Mesendoderm (in vitro differentiated cells): ENCODE data around the gene GALNTL6.
A peak's percentile ranks its signal among the peaks of the same experiment; 100 is the strongest.

Source experiments
- DNase-seq: peaks from one replicate; pipeline ENCODE4 v3.0.0; 2013
- H2AK5ac ChIP-seq: 2 replicates; pipeline ENCODE4 v1.6.1; 2013; ENCODE audit warnings: low read length, inconsistent platforms
- H2BK120ac ChIP-seq: 2 replicates; pipeline ENCODE4 v1.6.1; 2013; ENCODE audit warnings: low read depth, mild to moderate bottlenecking, low read length, moderate library complexity, mixed read lengths
- H2BK15ac ChIP-seq: replicated peaks from 2 replicates; pipeline ENCODE4 v1.6.1; 2013; ENCODE audit warnings: low read depth, mild to moderate bottlenecking, moderate library complexity
- H2BK5ac ChIP-seq: 2 replicates; pipeline ENCODE4 v1.6.1; 2013; ENCODE audit warnings: low read length, inconsistent platforms
- H3K18ac ChIP-seq: 2 replicates; pipeline ENCODE4 v1.6.1; 2013; ENCODE audit warnings: mild to moderate bottlenecking, low read length, mixed read lengths
- H3K23ac ChIP-seq: one replicate; pipeline ENCODE4 v1.6.1; 2013; ENCODE audit warnings: low read length
- H3K27ac ChIP-seq: 2 replicates; pipeline ENCODE4 v1.5.1; 2013; ENCODE audit warnings: low read depth, mild to moderate bottlenecking, inconsistent platforms, low read length, moderate library complexity
- H3K27me3 ChIP-seq: 2 replicates; pipeline ENCODE4 v1.6.1; 2013; ENCODE audit warnings: low read length, control low read depth, mild to moderate bottlenecking, inconsistent platforms; ENCODE audit not compliant: insufficient read depth, poor library complexity
- H3K36me3 ChIP-seq: 2 replicates; pipeline ENCODE4 v1.6.1; 2013; ENCODE audit warnings: low read length, inconsistent platforms; ENCODE audit not compliant: control insufficient read depth, insufficient read depth
- H3K4ac ChIP-seq: one replicate; pipeline ENCODE4 v1.6.1; 2013; ENCODE audit warnings: low read depth, mild to moderate bottlenecking, low read length, moderate library complexity
- H3K4me1 ChIP-seq: 2 replicates; pipeline ENCODE4 v1.6.1; 2013; ENCODE audit warnings: low read depth, low read length, inconsistent platforms; ENCODE audit not compliant: control insufficient read depth
- H3K4me2 ChIP-seq: 2 replicates; pipeline ENCODE4 v1.6.1; 2013; ENCODE audit warnings: low read length
- H3K4me3 ChIP-seq: 2 replicates; pipeline ENCODE4 v1.5.1; 2013; ENCODE audit warnings: mild to moderate bottlenecking, low read length
- H3K56ac ChIP-seq: one replicate; pipeline ENCODE4 v1.6.1; 2013; ENCODE audit warnings: low read length
- H3K79me1 ChIP-seq: 2 replicates; pipeline ENCODE4 v1.6.1; 2013; ENCODE audit warnings: low read length, inconsistent platforms
- H3K79me2 ChIP-seq: 2 replicates; pipeline ENCODE4 v1.6.1; 2013; ENCODE audit warnings: mild to moderate bottlenecking, low read length; ENCODE audit not compliant: control insufficient read depth, insufficient read depth
- H3K9ac ChIP-seq: 2 replicates; pipeline ENCODE4 v1.6.1; 2013; ENCODE audit warnings: low read length, inconsistent platforms
- H4K5ac ChIP-seq: one replicate; pipeline ENCODE4 v1.6.1; 2013; ENCODE audit warnings: low read length
- H4K8ac ChIP-seq: one replicate; pipeline ENCODE4 v1.6.1; 2013; ENCODE audit warnings: low read depth, mild to moderate bottlenecking, control low read depth, low read length, moderate library complexity
- WGBS: extraction: QIAGEN DNeasy Blood & Tissue Kit; methylation state at CpG from one replicate; pipeline ENCODE4 v1.1.7; 2013; ENCODE audit warnings: low lambda C conversion rate, missing lambda C conversion rate; ENCODE audit not compliant: insufficient coverage; ENCODE audit errors: extremely low coverage; 5-methylcytosine and 5-hydroxymethylcytosine counted together

GALNTL6 gene

GRCh38 chr4:173057901-173058300 lies 1244.7 kb downstream of the GALNTL6 start:
- WGBS: no CpG with 5 or more reads among the region's 1 CpG
- Histone ChIP-seq H2BK120ac (no peak overlapping the region), H3K27me3 (no peaks in the 10 kb centered on the region), H3K4ac (no peak overlapping the region), H3K4me3 (no peak overlapping the region), H3K23ac (no peak overlapping the region), H3K9ac (no peak overlapping the region), H3K79me1 (no peaks in the 10 kb centered on the region), H3K56ac (no peak overlapping the region), H3K18ac (no peak overlapping the region), H3K27ac (no peak overlapping the region), H3K4me2 (no peak overlapping the region), H3K36me3 (no peaks in the 10 kb centered on the region), H3K4me1 (no peaks in the 10 kb centered on the region), H3K79me2 (no peaks in the 10 kb centered on the region), H2BK15ac (no peak overlapping the region), H4K5ac (no peak overlapping the region), H4K8ac (no peak overlapping the region), H2BK5ac (no peak overlapping the region), H2AK5ac (no peak overlapping the region)
- peak; percentile 18 for DNase-seq

- no peak overlapping the region for H3K4me2 ChIP-seq
- no peak overlapping the region for H4K8ac ChIP-seq
- WGBS: no CpG with 5 or more reads among the region's 4 CpGs
- no peak overlapping the region for H2AK5ac ChIP-seq
- no peak for DNase-seq
- H3K56ac ChIP-seq: no peak overlapping the region
- H3K4ac ChIP-seq: no peak overlapping the region
- H3K4me1 ChIP-seq: no peaks in the 10 kb centered on the region
- no peaks in the 10 kb centered on the region for H3K36me3 ChIP-seq
- H4K5ac ChIP-seq: no peak overlapping the region
- H3K23ac ChIP-seq: no peak overlapping the region
- no peaks in the 10 kb centered on the region for H3K27me3 ChIP-seq
- H3K79me1 ChIP-seq: no peaks in the 10 kb centered on the region
- H2BK120ac ChIP-seq: no peak overlapping the region
- no peak overlapping the region for H3K9ac ChIP-seq
- no peak overlapping the region for H2BK15ac ChIP-seq
- H2BK5ac ChIP-seq: no peak overlapping the region
- H3K4me3 ChIP-seq: no peak overlapping the region
- H3K79me2 ChIP-seq: no peaks in the 10 kb centered on the region
- no peak overlapping the region for H3K27ac ChIP-seq
- no peak overlapping the region for H3K18ac ChIP-seq
Observed at GRCh38 chr4:173061160-173061559, 1248.0 kb downstream of the GALNTL6 start.

- no peaks in the 10 kb centered on the region for H3K79me2 ChIP-seq
- H3K27me3 ChIP-seq: no peaks in the 10 kb centered on the region
- H3K9ac ChIP-seq: no peak overlapping the region
- no peak overlapping the region for H3K56ac ChIP-seq
- peaks cover 2% of the 10 kb centered on the region for H3K4me1 ChIP-seq
- no peak overlapping the region for H3K4ac ChIP-seq
- H3K4me2 ChIP-seq: no peak overlapping the region
- no peak for DNase-seq
- WGBS: no CpG with 5 or more reads among the region's 1 CpG
- H2BK5ac ChIP-seq: no peak overlapping the region
- no peak overlapping the region for H2AK5ac ChIP-seq
- H2BK15ac ChIP-seq: no peak overlapping the region
- no peak overlapping the region for H3K4me3 ChIP-seq
- H2BK120ac ChIP-seq: no peak overlapping the region
- H4K8ac ChIP-seq: no peak overlapping the region
- peak overlapping the region; percentile 58 for H3K27ac ChIP-seq
- H3K18ac ChIP-seq: no peak overlapping the region
- no peaks in the 10 kb centered on the region for H3K79me1 ChIP-seq
- no peaks in the 10 kb centered on the region for H3K36me3 ChIP-seq
- no peak overlapping the region for H4K5ac ChIP-seq
- no peak overlapping the region for H3K23ac ChIP-seq
Observed at GRCh38 chr4:173073939-173074500, 1260.8 kb downstream of the GALNTL6 start.

GRCh38 chr4:173074501-173074946 lies 1261.3 kb downstream of the GALNTL6 start:
- no peaks in the 10 kb centered on the region for H3K79me1 ChIP-seq
- peaks cover 2% of the 10 kb centered on the region for H3K4me1 ChIP-seq
- H3K4me3 ChIP-seq: no peak overlapping the region
- no peak overlapping the region for H3K27ac ChIP-seq
- no peak overlapping the region for H4K5ac ChIP-seq
- no peak overlapping the region for H2AK5ac ChIP-seq
- H3K4me2 ChIP-seq: no peak overlapping the region
- no peak overlapping the region for H2BK5ac ChIP-seq
- H4K8ac ChIP-seq: no peak overlapping the region
- H2BK120ac ChIP-seq: no peak overlapping the region
- H3K79me2 ChIP-seq: no peaks in the 10 kb centered on the region
- peak; percentile 95 for DNase-seq
- H3K36me3 ChIP-seq: no peaks in the 10 kb centered on the region
- no peaks in the 10 kb centered on the region for H3K27me3 ChIP-seq
- no peak overlapping the region for H3K4ac ChIP-seq
- H3K56ac ChIP-seq: peak overlapping the region; percentile 52
- no peak overlapping the region for H2BK15ac ChIP-seq
- no peak overlapping the region for H3K23ac ChIP-seq
- no peak overlapping the region for H3K18ac ChIP-seq
- no peak overlapping the region for H3K9ac ChIP-seq
- WGBS: no CpG with 5 or more reads among the region's 3 CpGs

- Histone ChIP-seq H3K4me3 (no peak overlapping the region), H4K5ac (no peak overlapping the region), H3K23ac (no peak overlapping the region), H4K8ac (no peak overlapping the region), H3K27ac (no peak overlapping the region), H3K4me2 (no peak overlapping the region), H3K9ac (no peak overlapping the region), H2BK15ac (no peak overlapping the region), H3K36me3 (no peaks in the 10 kb centered on the region), H3K27me3 (no peaks in the 10 kb centered on the region), H3K79me1 (no peaks in the 10 kb centered on the region), H3K56ac (no peak overlapping the region), H2BK5ac (no peak overlapping the region), H2BK120ac (no peak overlapping the region), H3K4me1 (peaks cover 2% of the 10 kb centered on the region), H3K18ac (no peak overlapping the region), H2AK5ac (no peak overlapping the region), H3K79me2 (no peaks in the 10 kb centered on the region), H3K4ac (no peak overlapping the region)
- no peak for DNase-seq
- WGBS: no CpG with 5 or more reads among the region's 3 CpGs
Observed at GRCh38 chr4:173076903-173077634, 1263.9 kb downstream of the GALNTL6 start.

- H3K18ac ChIP-seq: no peak overlapping the region
- H3K4me3 ChIP-seq: no peak overlapping the region
- no peak for DNase-seq
Observed at GRCh38 chr4:173088144-173088543, 1274.9 kb downstream of the GALNTL6 start.

More at GRCh38 chr4:173088144-173088543, 1274.9 kb downstream of the GALNTL6 start:
- no peaks in the 10 kb centered on the region for H3K79me1 ChIP-seq
- H3K4me1 ChIP-seq: peaks cover 8% of the 10 kb centered on the region
- H2BK120ac ChIP-seq: no peak overlapping the region
- H2BK15ac ChIP-seq: no peak overlapping the region
- H3K4me2 ChIP-seq: no peak overlapping the region
- H3K9ac ChIP-seq: no peak overlapping the region
- no peak overlapping the region for H3K4ac ChIP-seq
- H4K5ac ChIP-seq: no peak overlapping the region
- no peak overlapping the region for H3K27ac ChIP-seq
- H3K27me3 ChIP-seq: no peaks in the 10 kb centered on the region
- H3K36me3 ChIP-seq: no peaks in the 10 kb centered on the region
- H3K23ac ChIP-seq: no peak overlapping the region
- no peak overlapping the region for H3K56ac ChIP-seq
- no peak overlapping the region for H2BK5ac ChIP-seq
- H2AK5ac ChIP-seq: no peak overlapping the region
- H3K79me2 ChIP-seq: no peaks in the 10 kb centered on the region
- no peak overlapping the region for H4K8ac ChIP-seq
